ENCODE data around the gene ANKRD1.
"Not testable (repeated sequence)": the region's sequence is repeated elsewhere in the genome, so short reads cannot be mapped to it uniquely, and the experiment has no call there.

GRCh38 chr10:90880059-90880719 lies 40.7 kb downstream of the ANKRD1 start:
- not testable (repeated sequence) for TF ChIP-seq HDGF (IDR thresholded peaks at IDR 0.05; ENCODE audit: borderline replicate concordance); FOXM1 (IDR thresholded peaks at IDR 0.05; ENCODE audit: borderline replicate concordance); PKNOX1 (IDR thresholded peaks at IDR 0.05); FOXK2 (IDR thresholded peaks at IDR 0.05); ELF4 (IDR thresholded peaks at IDR 0.05); TARDBP (IDR thresholded peaks at IDR 0.05); CTBP1 (IDR thresholded peaks at IDR 0.05; ENCODE audit: borderline replicate concordance); BHLHE40 (IDR thresholded peaks at IDR 0.05; ENCODE audit: borderline replicate concordance); LEF1 (IDR thresholded peaks at IDR 0.05; ENCODE audit: borderline replicate concordance); L3MBTL2 (conservative IDR thresholded peaks at IDR 0.05)
- TF ChIP-seq ZNF384 (IDR thresholded peaks at IDR 0.05) = peak; percentile 90

All from HEK293T (cell line).